ENCODE results near the gene PXDC1.

GRCh38 chr6:3719462-3720308 lies 31.8 kb downstream of the PXDC1 start:
- TF ChIP-seq, protein P1, sequence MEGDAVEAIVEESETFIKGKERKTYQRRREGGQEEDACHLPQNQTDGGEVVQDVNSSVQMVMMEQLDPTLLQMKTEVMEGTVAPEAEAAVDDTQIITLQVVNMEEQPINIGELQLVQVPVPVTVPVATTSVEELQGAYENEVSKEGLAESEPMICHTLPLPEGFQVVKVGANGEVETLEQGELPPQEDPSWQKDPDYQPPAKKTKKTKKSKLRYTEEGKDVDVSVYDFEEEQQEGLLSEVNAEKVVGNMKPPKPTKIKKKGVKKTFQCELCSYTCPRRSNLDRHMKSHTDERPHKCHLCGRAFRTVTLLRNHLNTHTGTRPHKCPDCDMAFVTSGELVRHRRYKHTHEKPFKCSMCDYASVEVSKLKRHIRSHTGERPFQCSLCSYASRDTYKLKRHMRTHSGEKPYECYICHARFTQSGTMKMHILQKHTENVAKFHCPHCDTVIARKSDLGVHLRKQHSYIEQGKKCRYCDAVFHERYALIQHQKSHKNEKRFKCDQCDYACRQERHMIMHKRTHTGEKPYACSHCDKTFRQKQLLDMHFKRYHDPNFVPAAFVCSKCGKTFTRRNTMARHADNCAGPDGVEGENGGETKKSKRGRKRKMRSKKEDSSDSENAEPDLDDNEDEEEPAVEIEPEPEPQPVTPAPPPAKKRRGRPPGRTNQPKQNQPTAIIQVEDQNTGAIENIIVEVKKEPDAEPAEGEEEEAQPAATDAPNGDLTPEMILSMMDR (IDR thresholded peaks at IDR 0.05): no peak
- TF ChIP-seq POLR2A (IDR thresholded peaks at IDR 0.05): no peak

Measured in thyroid gland (tissue), 4 donors.